Subcutaneous adipose tissue (tissue), 4 donors: ENCODE measurements around the gene FARS2. TPM values are rescaled to one million over a fixed set of nuclear protein-coding genes. Genes with fewer than 3 reads are reported as not detected.

Experiments used
- total RNA-seq, 4 donors: library from RNA; depleted of rRNA; stranded (reverse); fragments of >200 nt; gene quantifications; one replicate each; pipeline ENCODE4 v1.1.0, GENCODE V29; 2016
- TF ChIP-seq, protein P1 (sequence below): fragments of 450-650 bp; IDR thresholded peaks from one replicate; pipeline ENCODE4 v1.5.1; 2016; ENCODE audit warnings: low read depth, mild to moderate bottlenecking, control low read depth, antibody characterized with exemption, moderate library complexity

FARS2 gene
- total RNA-seq, 4 donors from 2014 or later: 6.2 to 13.6 (median 11.3) TPM

- TF ChIP-seq, protein P1, sequence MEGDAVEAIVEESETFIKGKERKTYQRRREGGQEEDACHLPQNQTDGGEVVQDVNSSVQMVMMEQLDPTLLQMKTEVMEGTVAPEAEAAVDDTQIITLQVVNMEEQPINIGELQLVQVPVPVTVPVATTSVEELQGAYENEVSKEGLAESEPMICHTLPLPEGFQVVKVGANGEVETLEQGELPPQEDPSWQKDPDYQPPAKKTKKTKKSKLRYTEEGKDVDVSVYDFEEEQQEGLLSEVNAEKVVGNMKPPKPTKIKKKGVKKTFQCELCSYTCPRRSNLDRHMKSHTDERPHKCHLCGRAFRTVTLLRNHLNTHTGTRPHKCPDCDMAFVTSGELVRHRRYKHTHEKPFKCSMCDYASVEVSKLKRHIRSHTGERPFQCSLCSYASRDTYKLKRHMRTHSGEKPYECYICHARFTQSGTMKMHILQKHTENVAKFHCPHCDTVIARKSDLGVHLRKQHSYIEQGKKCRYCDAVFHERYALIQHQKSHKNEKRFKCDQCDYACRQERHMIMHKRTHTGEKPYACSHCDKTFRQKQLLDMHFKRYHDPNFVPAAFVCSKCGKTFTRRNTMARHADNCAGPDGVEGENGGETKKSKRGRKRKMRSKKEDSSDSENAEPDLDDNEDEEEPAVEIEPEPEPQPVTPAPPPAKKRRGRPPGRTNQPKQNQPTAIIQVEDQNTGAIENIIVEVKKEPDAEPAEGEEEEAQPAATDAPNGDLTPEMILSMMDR: no peak
These were observed 209.7 kb downstream of the FARS2 start for GRCh38 chr6:5471044-5471443.

DNA sequence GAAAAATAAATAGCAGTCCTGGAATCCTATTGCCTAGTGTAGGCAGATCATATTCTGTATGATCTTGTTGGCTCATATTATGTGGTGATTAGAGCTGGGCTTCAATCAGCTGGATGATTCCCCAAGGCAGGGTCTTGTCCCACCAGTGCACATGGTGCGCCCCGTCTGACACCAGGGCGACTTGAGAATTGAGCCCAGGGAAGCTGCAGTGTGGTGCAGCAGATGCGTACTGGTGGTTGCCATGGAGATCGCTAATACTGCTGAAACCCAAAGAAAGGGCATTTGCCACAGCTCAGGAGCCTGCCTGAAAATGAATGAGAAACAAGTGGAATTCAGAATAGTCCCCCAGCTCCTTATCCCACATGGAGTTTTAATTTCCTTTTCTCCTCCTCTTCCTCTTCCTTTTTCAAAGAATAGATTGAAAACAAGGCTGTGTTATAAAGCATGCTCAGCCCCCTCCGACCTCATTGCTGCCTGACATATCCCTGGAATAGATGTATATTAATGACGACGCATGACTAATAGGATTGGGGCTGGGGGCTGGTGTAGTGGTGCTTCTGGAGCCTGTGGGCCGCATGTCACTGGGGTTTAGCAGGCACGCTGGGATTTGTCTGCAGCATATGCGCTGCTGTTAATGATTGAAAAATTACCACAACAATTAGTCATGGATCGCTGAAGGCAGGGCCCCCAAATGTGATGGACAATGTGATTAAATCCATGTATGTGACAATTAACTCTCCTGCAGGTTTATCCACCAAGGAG is 210.5 kb downstream of the FARS2 start:
- TF ChIP-seq, protein P1: no peak

GRCh38 chr6:5472571-5472970 is 211.3 kb downstream of the FARS2 start:
- TF ChIP-seq, protein P1: no peak

- TF ChIP-seq, protein P1: no peak
These were observed 214.5 kb downstream of the FARS2 start for GRCh38 chr6:5475779-5476178.

- TF ChIP-seq, protein P1: no peak
These were observed 217.1 kb downstream of the FARS2 start for GRCh38 chr6:5478380-5478779.

- TF ChIP-seq, protein P1: no peak
These were observed 219.7 kb downstream of the FARS2 start for GRCh38 chr6:5481033-5481432.

DNA sequence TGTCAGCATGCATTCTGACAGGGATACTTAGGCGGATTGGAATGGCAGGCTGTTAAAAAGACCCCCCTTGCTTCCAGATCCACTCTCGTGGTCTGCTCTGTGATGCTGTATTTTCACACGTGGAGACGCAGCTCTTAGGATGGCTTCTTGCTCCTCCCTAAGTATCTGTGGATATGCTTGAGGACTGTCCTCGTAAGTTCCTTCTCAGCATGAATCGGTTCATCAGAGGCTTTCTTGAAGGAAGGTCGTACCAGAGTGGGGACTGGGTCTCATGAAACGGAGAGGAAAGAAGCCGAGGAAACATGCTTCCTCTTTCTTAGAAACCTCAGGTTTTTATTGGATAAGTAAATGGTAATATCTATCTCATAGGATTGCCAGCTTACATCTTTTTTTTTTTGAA is 220.4 kb downstream of the FARS2 start:
- TF ChIP-seq, protein P1: no peak
